IMR-90 (cell line): ENCODE measurements around the gene CYP4B1.

ENCODE experiments used
- CHD1 ChIP-seq: IDR thresholded peaks from 2 replicates; pipeline ENCODE4 v1.6.1; 2012; ENCODE audit warnings: low read depth, low read length, improper control_type of control experiment
- MXI1 ChIP-seq: IDR thresholded peaks from 2 replicates; pipeline ENCODE4 v1.6.1; 2012; ENCODE audit warnings: low read depth, mild to moderate bottlenecking, low read length, moderate library complexity, borderline replicate concordance
- POLR2A ChIP-seq: IDR thresholded peaks from 2 replicates; pipeline ENCODE4 v1.6.1; 2012; ENCODE audit warnings: mild to moderate bottlenecking, low read depth, low read length
- RCOR1 ChIP-seq: IDR thresholded peaks from 2 replicates; pipeline ENCODE4 v1.6.1; 2012; ENCODE audit warnings: mild to moderate bottlenecking, low read length, improper control_type of control experiment; ENCODE audit not compliant: insufficient replicate concordance
- RFX5 ChIP-seq: IDR thresholded peaks from 2 replicates; pipeline ENCODE4 v1.8.0; 2012; ENCODE audit warnings: low read depth, mild to moderate bottlenecking, low read length, moderate library complexity
- USF2 ChIP-seq: fragments of 150-350 bp; IDR thresholded peaks from 2 replicates; pipeline ENCODE4 v1.6.1; 2017; ENCODE audit warnings: mild to moderate bottlenecking, antibody characterized with exemption, low read length, low read depth
- TF ChIP-seq, protein P1 (sequence below): conservative IDR thresholded peaks from 2 replicates; pipeline ENCODE4 v1.5.1; 2012; ENCODE audit warnings: mild to moderate bottlenecking, low read depth, low read length, improper control_type of control experiment

GRCh38 chr1:46760558-46761166 lies 38.2 kb upstream of the CYP4B1 start:
- TF ChIP-seq RFX5 (no peak), POLR2A (no peak), USF2 (no peak), RCOR1 (no peak), MXI1 (no peak), CHD1 (no peak)
- TF ChIP-seq, protein P1, sequence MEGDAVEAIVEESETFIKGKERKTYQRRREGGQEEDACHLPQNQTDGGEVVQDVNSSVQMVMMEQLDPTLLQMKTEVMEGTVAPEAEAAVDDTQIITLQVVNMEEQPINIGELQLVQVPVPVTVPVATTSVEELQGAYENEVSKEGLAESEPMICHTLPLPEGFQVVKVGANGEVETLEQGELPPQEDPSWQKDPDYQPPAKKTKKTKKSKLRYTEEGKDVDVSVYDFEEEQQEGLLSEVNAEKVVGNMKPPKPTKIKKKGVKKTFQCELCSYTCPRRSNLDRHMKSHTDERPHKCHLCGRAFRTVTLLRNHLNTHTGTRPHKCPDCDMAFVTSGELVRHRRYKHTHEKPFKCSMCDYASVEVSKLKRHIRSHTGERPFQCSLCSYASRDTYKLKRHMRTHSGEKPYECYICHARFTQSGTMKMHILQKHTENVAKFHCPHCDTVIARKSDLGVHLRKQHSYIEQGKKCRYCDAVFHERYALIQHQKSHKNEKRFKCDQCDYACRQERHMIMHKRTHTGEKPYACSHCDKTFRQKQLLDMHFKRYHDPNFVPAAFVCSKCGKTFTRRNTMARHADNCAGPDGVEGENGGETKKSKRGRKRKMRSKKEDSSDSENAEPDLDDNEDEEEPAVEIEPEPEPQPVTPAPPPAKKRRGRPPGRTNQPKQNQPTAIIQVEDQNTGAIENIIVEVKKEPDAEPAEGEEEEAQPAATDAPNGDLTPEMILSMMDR = no peak
